Measurements from ENCODE around the gene SLC5A1.

GRCh38 chr22:32005453-32005852, 37.6 kb upstream of the SLC5A1 start:
- TF ChIP-seq CTCF (IDR thresholded peaks at IDR 0.05) (no peak), POLR2A (IDR thresholded peaks at IDR 0.05) (no peak)

Measured in uterus (tissue), 2 donors.